HG02623 (cell line): Measurements from ENCODE around the gene STIL.
"Not testable (repeated sequence)": the region's sequence is repeated elsewhere in the genome, so short reads cannot be mapped to it uniquely, and the experiment has no call there.

Experiments used
- ATAC-seq: cut with Tn5 transposase; IDR thresholded peaks from one replicate; pipeline ENCODE4 v1.9.1; 2021; ENCODE audit warnings: moderate library complexity; ENCODE audit not compliant: unreplicated experiment

Gene STIL

DNA sequence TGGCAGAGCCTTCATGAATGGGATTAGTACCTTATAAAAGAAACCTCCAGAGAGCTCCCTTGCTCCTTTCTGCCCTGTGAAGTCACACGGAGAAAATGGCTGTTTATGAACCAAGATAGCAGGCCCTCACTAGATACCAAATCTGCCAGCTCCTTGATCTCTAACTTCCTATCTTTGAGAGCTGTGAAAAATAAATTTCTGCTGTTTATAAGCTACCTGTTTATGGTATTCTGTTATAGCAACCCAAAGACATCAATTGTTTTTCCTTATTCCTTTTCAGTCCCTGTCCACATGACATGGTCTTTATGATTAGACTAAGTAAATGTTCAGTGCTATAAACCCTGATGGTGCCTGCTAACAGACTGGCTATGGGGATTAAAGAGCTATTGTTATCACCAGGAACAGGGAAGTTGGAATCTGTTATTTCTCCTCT, 9.7 kb upstream of the STIL start:
- ATAC-seq = no peak

GRCh38 chr1:47319968-47320367, 6.0 kb upstream of the STIL start:
- not testable (repeated sequence) for ATAC-seq

GRCh38 chr1:47317841-47318240, 3.9 kb upstream of the STIL start:
- no peak for ATAC-seq

DNA sequence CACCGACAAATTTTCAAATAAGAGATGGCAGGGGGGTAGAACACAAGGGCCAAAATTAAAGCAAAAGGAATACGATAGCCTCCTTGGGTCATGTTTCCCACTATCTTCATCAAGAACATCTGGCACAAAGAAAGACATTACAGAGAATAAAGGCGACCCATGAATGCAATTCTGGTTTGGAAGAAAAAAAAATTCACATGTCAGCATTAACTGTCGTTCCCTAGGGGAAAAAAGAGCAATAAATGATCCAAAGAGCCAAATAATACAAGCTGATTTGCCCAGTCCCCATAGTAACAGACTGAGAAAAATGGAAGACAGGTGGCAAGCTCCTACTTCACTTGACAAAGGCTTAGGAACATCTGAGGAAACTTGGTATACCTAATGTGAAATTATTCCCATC, 4.5 kb downstream of the STIL start:
- ATAC-seq = no peak

- ATAC-seq = no peak
These were observed 11.5 kb downstream of the STIL start for GRCh38 chr1:47302472-47302871.

- no peak for ATAC-seq
These were observed 15.8 kb downstream of the STIL start for GRCh38 chr1:47298025-47298699.

DNA sequence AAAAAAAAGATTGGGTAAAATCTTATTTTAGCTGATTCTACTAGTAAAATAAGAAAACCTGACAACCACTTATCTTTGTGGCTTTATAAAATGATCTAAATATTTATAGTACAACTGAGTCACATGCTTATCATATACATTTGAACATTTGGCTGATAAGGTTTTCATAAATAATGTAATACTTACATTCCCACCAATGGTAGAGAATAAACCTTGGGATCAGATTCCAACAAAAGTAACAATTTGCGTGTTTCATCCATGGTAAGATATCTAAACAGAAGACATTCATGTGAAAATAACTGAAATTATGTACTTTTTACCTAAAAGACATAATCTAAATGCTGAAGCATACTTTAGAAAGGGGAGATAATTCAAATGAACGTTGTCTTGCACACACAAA, 18.4 kb downstream of the STIL start:
- ATAC-seq = no peak

GRCh38 chr1:47294863-47295262, 19.1 kb downstream of the STIL start:
- ATAC-seq = not testable (repeated sequence)

DNA sequence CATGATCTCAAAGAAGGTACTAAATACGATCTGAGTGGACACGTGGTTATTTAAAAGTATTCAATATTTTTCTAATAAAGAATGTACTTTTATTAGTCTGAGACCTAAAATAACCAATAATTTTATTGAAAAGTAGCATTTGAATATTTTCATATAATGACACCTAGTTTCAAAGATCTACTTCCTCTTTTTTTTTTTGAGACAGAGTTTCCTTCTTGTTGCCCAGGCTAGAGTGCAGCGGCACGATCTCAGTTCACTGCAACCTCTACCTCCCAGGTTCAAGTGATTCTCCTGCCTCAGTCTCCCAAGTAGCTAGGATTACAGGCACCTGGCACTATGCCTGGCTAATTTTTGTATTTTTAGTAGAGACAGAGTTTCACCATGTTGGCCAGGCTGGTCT, 25.8 kb downstream of the STIL start:
- not testable (repeated sequence) for ATAC-seq

DNA sequence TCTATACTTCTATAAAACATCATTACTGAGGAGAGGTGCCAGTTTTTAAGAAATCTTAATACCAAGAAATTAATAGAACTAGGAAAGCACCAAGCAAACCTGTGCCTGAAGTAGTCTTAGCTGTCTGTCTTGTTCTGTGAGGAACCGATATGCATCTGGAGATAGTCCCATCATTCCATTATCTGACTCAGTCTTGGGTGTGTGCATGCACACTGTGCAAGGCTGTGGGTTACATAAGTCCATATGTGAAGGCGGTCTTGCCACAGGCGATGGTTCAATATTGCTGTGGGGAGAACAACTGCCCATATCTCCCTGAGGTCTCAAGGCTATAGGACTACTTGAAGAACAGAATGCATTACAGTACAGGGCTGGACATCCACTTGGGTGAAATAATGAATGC, 33.8 kb downstream of the STIL start:
- ATAC-seq = no peak

GRCh38 chr1:47276850-47277249, 37.1 kb downstream of the STIL start:
- no peak for ATAC-seq

GRCh38 chr1:47275811-47276210, 38.1 kb downstream of the STIL start:
- ATAC-seq = not testable (repeated sequence)

DNA sequence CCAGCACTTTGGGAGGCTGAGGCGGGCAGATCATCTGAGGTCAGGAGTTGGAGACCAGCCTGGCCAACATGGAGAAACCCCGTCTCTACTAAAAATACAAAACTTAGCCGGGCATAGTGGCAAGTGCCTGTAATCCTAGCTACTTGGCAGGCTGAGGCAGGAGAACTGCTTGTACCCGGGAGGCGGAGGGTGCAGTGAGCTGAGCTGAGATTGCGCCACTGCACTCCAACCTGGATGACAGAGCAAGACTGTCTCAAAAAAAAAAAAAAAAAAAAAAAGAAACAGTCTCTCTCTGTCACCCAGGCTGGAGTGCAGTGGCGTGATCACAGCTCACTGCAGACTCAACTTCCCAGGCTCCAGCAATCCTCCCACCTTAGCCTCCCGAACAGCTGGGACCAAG, 48.4 kb downstream of the STIL start:
- not testable (repeated sequence) for ATAC-seq

DNA sequence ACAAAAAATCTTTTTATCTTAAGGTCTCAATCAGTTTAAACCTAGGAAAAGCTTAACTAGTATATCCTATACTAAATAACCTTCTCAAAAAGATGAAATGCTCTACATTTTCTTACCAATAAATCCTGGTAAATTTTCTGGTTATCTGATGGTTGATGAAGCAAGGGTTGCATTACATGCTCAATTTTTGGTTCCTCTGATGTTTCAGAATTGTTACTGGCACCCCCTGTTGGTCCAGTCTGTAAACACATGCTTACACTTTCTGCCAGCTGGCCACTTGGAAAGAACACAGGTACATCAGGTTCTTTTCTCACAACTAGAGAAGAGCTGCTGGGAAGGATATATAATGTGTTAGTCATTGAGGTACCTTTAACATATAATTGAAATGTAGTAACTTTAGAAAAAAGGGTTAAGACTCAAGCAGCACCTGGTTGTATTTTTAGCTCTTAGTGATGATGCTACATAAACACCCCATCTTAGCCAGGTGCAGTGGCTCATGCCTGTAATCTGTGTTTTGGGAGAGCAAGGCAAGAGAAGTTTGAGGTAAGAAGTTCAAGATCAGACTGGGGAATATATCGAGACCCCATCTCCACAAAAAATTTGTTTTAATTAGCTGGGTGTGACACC, 51.0 kb downstream of the STIL start:
- ATAC-seq = no peak

GRCh38 chr1:47257224-47257623, 56.7 kb downstream of the STIL start:
- no peak for ATAC-seq

DNA sequence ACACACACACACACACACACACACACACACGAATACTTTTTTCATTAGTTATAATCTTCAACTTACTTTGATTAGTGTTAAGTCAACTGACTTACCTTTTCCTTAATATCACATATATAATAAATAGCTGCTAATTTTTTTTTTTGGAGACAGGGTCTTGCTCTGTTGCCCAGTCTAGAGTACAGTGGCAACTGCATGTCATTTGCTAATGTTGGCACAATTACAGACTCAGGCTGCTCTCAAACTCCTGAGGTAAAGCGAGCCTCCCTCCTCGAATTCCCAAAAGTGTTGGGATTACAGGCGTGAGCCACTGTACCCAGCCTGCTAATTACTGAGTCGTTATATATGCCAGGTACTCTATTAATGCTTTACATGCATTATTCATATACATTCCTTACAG, 61.2 kb downstream of the STIL start:
- ATAC-seq = no peak

GRCh38 chr1:47252369-47252768, 61.6 kb downstream of the STIL start:
- ATAC-seq = no peak

DNA sequence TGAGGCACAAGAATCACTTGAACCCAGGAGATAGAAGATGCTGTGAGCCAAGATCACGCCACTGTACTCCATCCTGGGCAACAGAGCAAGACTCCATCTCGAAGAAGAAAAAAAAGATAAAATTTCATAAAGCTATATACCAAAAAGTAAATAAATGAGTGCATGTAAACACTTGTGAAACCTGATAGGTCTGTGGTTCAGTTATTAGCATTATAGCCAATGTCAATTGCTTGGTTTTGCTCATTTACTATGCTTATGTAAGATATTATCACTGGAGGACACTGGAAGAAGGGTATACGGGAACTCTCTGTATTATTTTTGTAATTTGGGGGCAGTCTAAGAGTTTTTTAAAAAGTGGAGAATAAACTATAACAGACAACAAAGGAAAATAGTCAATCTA, 64.2 kb downstream of the STIL start:
- no peak for ATAC-seq

- no peak for ATAC-seq
These were observed 69.5 kb downstream of the STIL start for GRCh38 chr1:47244339-47244862.

DNA sequence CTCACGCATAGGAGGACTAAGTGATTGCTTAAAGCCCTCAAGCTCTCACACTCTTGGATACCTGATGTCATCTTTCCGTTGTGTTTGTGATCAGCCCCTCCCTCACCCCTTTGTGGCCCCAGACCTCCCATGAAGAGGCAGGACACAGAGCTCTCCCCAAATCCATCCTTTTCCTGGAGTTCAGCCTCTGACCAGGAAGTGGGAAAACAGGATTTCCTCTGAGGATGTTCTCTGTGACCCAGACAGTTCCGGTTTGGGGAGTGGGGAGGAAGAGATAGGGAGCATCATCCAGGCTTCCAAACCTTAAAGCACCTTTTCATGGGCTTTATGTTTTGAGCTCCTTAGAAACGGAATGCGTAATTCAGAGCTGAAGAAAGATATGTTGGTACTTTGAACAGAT, 70.0 kb downstream of the STIL start:
- ATAC-seq = no peak

- ATAC-seq = no peak
These were observed 72.5 kb downstream of the STIL start for GRCh38 chr1:47241114-47242113.
